ENCODE results near the gene AKNA. TPM values are rescaled to one million over a fixed set of nuclear protein-coding genes. Genes with fewer than 3 reads are reported as not detected.

The AKNA gene
- total RNA-seq, 1 experiment from 2014 or later = 20.6 TPM

GRCh38 chr9:114312513-114312875, 75.3 kb downstream of the AKNA start (continued):
- no peak for TF ChIP-seq CTCF (IDR thresholded peaks at IDR 0.05 in 2 of 3, conservative IDR thresholded peaks at IDR 0.05 in 1 of 3; ENCODE audit: borderline replicate concordance in 1 of 3, insufficient read depth in 1 of 3, low read depth in 2 of 3, low read length in 2 of 3)
- no peak for TF ChIP-seq EZH2 (IDR thresholded peaks at IDR 0.05)
- TF ChIP-seq SP1 (IDR thresholded peaks at IDR 0.05; ENCODE audit: low read depth) = no peak
- no peak for TF ChIP-seq ELF1 (IDR thresholded peaks at IDR 0.05; ENCODE audit: borderline replicate concordance, low read depth)
- TF ChIP-seq ZNF274 (IDR thresholded peaks at IDR 0.05; ENCODE audit: low read depth, low read length) = no peak
- TF ChIP-seq, protein P1, sequence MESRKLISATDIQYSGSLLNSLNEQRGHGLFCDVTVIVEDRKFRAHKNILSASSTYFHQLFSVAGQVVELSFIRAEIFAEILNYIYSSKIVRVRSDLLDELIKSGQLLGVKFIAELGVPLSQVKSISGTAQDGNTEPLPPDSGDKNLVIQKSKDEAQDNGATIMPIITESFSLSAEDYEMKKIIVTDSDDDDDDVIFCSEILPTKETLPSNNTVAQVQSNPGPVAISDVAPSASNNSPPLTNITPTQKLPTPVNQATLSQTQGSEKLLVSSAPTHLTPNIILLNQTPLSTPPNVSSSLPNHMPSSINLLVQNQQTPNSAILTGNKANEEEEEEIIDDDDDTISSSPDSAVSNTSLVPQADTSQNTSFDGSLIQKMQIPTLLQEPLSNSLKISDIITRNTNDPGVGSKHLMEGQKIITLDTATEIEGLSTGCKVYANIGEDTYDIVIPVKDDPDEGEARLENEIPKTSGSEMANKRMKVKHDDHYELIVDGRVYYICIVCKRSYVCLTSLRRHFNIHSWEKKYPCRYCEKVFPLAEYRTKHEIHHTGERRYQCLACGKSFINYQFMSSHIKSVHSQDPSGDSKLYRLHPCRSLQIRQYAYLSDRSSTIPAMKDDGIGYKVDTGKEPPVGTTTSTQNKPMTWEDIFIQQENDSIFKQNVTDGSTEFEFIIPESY (IDR thresholded peaks at IDR 0.05; ENCODE audit: extremely low read depth, insufficient replicate concordance, low read length) = no peak
- no peak for TF ChIP-seq YY1 (IDR thresholded peaks at IDR 0.05; ENCODE audit: extremely low read depth, insufficient replicate concordance, low read depth, low read length)
- TF ChIP-seq ZFX (IDR thresholded peaks at IDR 0.05) = no peak
- TF ChIP-seq JUND (IDR thresholded peaks at IDR 0.05) = no peak
- no peak for TF ChIP-seq POLR2A (IDR thresholded peaks at IDR 0.05; ENCODE audit: borderline replicate concordance, extremely low read depth, insufficient read depth, insufficient read length)
